H1 (cell line): ENCODE results near the gene LRP3. TPM values are rescaled to one million over a fixed set of nuclear protein-coding genes. Genes with fewer than 3 reads are reported as not detected.

Source experiments
- CTCF ChIA-PET: fragments of 300-600 bp; sonication (Branson Sonifier 250); formaldehyde crosslinking; loops from one replicate; lab custom pipeline; 2021; ENCODE audit not compliant: partially characterized antibody; lab: Charles Lee
- POLR2A ChIA-PET: fragments of 300-600 bp; sonication (Branson Sonifier 250); formaldehyde crosslinking; loops from one replicate; lab custom pipeline; 2021; ENCODE audit warnings: inconsistent platforms; ENCODE audit not compliant: partially characterized antibody; lab: Charles Lee
- DNase-seq, 2 experiments: peaks; one replicate each; pipeline versions ENCODE4 v3.0.0 to v3.0.0-alpha.2; 2010 to 2022; ENCODE audit warnings: low spot score in 2 of 2, low read depth in 1 of 2, mixed read lengths in 1 of 2
- FAIRE-seq: peaks from 2 replicates; lab custom pipeline; 2011; peaks lifted over from hg19 to GRCh38; lab: Jason Lieb, UNC
- H2AFZ ChIP-seq: 2 replicates; pipeline ENCODE4 v1.8.1; 2012; ENCODE audit warnings: low read length, inconsistent platforms
- H2AK5ac ChIP-seq: 2 replicates; pipeline ENCODE4 v1.6.1; 2013; ENCODE audit warnings: low read depth, low read length
- H2BK120ac ChIP-seq: replicated peaks from 2 replicates; pipeline ENCODE3; 2013; ENCODE audit warnings: low read depth, low read length, inconsistent platforms
- H2BK12ac ChIP-seq: 2 replicates; pipeline ENCODE4 v1.6.1; 2013; ENCODE audit warnings: low read depth, low read length
- H2BK15ac ChIP-seq: 2 replicates; pipeline ENCODE4 v1.6.1; 2013; ENCODE audit warnings: low read length
- H2BK20ac ChIP-seq: 2 replicates; pipeline ENCODE4 v1.6.1; 2013; ENCODE audit warnings: low read length
- H2BK5ac ChIP-seq: 2 replicates; pipeline ENCODE4 v1.6.1; 2013; ENCODE audit warnings: low read depth, low read length
- H3K14ac ChIP-seq: 2 replicates; pipeline ENCODE4 v1.6.1; 2013; ENCODE audit warnings: inconsistent platforms; ENCODE audit not compliant: insufficient read length
- H3K18ac ChIP-seq: 2 replicates; pipeline ENCODE4 v1.6.1; 2013; ENCODE audit warnings: low read length; ENCODE audit errors: extremely low read depth
- H3K23ac ChIP-seq: 2 replicates; pipeline ENCODE4 v1.6.1; 2013; ENCODE audit warnings: inconsistent platforms; ENCODE audit not compliant: insufficient read length
- H3K23me2 ChIP-seq: 2 replicates; pipeline ENCODE4 v1.6.1; 2013; ENCODE audit warnings: low read depth, low read length
- H3K27ac ChIP-seq: 2 replicates; pipeline ENCODE4 v1.6.1; 2011; ENCODE audit warnings: low read depth, low read length, inconsistent platforms
- H3K27me3 ChIP-seq, 4 experiments: replicated peaks in 1 of 4; 1 replicate in 1 of 4; 2 replicates in 3 of 4; pipeline versions ENCODE4 v1.6.1 to v1.8.1; 2011 to 2013; ENCODE audit warnings: low read length in 3 of 4, mild to moderate bottlenecking in 3 of 4, inconsistent platforms in 2 of 4, mixed read lengths in 2 of 4, moderate library complexity in 1 of 4; ENCODE audit not compliant: control insufficient read depth in 3 of 4, insufficient read depth in 3 of 4; ENCODE audit errors: extremely low read depth in 1 of 4
- H3K36me3 ChIP-seq, 4 experiments: 2 replicates each; pipeline versions ENCODE4 v1.6.1 to v1.8.1; 2011 to 2013; ENCODE audit warnings: mild to moderate bottlenecking in 4 of 4, low read length in 3 of 4, moderate library complexity in 2 of 4, control low read depth in 1 of 4, inconsistent platforms in 1 of 4; ENCODE audit not compliant: insufficient read depth in 4 of 4, control insufficient read depth in 2 of 4
- H3K4ac ChIP-seq: replicated peaks from 2 replicates; pipeline ENCODE3; 2013; ENCODE audit warnings: low read length, low read depth, mixed read lengths, inconsistent platforms; ENCODE audit not compliant: insufficient read length
- H3K4me1 ChIP-seq, 4 experiments: replicated peaks in 1 of 4; 1 replicate in 1 of 4; 2 replicates in 3 of 4; pipeline versions ENCODE4 v1.6.1 to v1.8.1; 2011 to 2013; ENCODE audit warnings: low read length in 3 of 4, inconsistent platforms in 2 of 4, mixed read lengths in 1 of 4; ENCODE audit not compliant: insufficient read depth in 4 of 4, control insufficient read depth in 3 of 4
- H3K4me2 ChIP-seq, 2 experiments: 2 replicates each; pipeline versions ENCODE4 v1.6.1 to v1.8.1; 2011 to 2013; ENCODE audit warnings: low read depth in 2 of 2, low read length in 2 of 2, control low read depth in 1 of 2, inconsistent platforms in 1 of 2, mild to moderate bottlenecking in 1 of 2; ENCODE audit not compliant: insufficient read depth in 1 of 2
- H3K4me3 ChIP-seq, 4 experiments: fragments of 200-600, 300-600 bp in 1 of 4; sonication (generic), shearing (Covaris generic), sonication (Bioruptor Twin) in 1 of 4; 2 replicates each; pipeline versions ENCODE4 v1.5.1 to v1.8.1; 2011 to 2016; ENCODE audit warnings: low read length in 4 of 4, low read depth in 3 of 4, control low read depth in 2 of 4, inconsistent platforms in 2 of 4, mild to moderate bottlenecking in 2 of 4, mixed read lengths in 1 of 4, moderate library complexity in 1 of 4; ENCODE audit not compliant: insufficient read depth in 2 of 4; ENCODE audit errors: extremely low read depth in 1 of 4
- H3K56ac ChIP-seq: replicated peaks from 2 replicates; pipeline ENCODE3; 2013; ENCODE audit warnings: low read depth, mild to moderate bottlenecking, mixed read lengths, low read length, inconsistent platforms; ENCODE audit not compliant: insufficient read length
- H3K79me1 ChIP-seq: 2 replicates; pipeline ENCODE4 v1.6.1; 2013; ENCODE audit warnings: low read depth, low read length, control low read depth
- H3K79me2 ChIP-seq, 2 experiments: 2 replicates each; pipeline versions ENCODE4 v1.6.1 to v1.8.1; 2012 to 2013; ENCODE audit warnings: low read length in 2 of 2, mild to moderate bottlenecking in 2 of 2, inconsistent platforms in 1 of 2; ENCODE audit not compliant: insufficient read depth in 2 of 2, control insufficient read depth in 1 of 2
- H3K9ac ChIP-seq, 4 experiments: replicated peaks in 1 of 4; 1 replicate in 1 of 4; 2 replicates in 3 of 4; pipeline versions ENCODE4 v1.6.1 to v1.8.1; 2011 to 2013; ENCODE audit warnings: low read depth in 3 of 4, low read length in 3 of 4, control low read depth in 2 of 4, mild to moderate bottlenecking in 2 of 4, moderate library complexity in 2 of 4, inconsistent platforms in 1 of 4; ENCODE audit errors: extremely low read depth in 1 of 4
- H3K9me3 ChIP-seq, 2 experiments: 2 replicates each; pipeline versions ENCODE4 v1.6.1 to v1.8.1; 2012 to 2013; ENCODE audit warnings: mild to moderate bottlenecking in 2 of 2, moderate library complexity in 2 of 2, control low read depth in 1 of 2, inconsistent platforms in 1 of 2, low read depth in 1 of 2, low read length in 1 of 2, mixed read lengths in 1 of 2; ENCODE audit not compliant: insufficient read depth in 2 of 2
- H4K20me1 ChIP-seq, 2 experiments: replicated peaks in 1 of 2; 2 replicates each; pipeline versions ENCODE3 to v1.8.1; 2011 to 2013; ENCODE audit warnings: inconsistent platforms in 2 of 2, low read length in 2 of 2, mild to moderate bottlenecking in 1 of 2; ENCODE audit not compliant: insufficient read depth in 2 of 2, control insufficient read depth in 1 of 2
- H4K5ac ChIP-seq: 2 replicates; pipeline ENCODE4 v1.6.1; 2013; ENCODE audit warnings: low read length, low read depth, mixed read lengths, inconsistent platforms; ENCODE audit not compliant: insufficient read length
- H4K8ac ChIP-seq: 2 replicates; pipeline ENCODE4 v1.8.0; 2013; ENCODE audit warnings: mild to moderate bottlenecking, moderate library complexity, low read length, inconsistent platforms; ENCODE audit not compliant: insufficient read depth; ENCODE audit errors: extremely low read depth
- H4K91ac ChIP-seq: replicated peaks from 2 replicates; pipeline ENCODE3; 2013; ENCODE audit warnings: low read length, mixed read lengths, inconsistent platforms; ENCODE audit not compliant: insufficient read length
- CTBP2 ChIP-seq: IDR thresholded peaks from 2 replicates; pipeline ENCODE4 v1.7.0; 2011; ENCODE audit warnings: borderline replicate concordance, mild to moderate bottlenecking, moderate library complexity, mixed read lengths, low read length; ENCODE audit not compliant: insufficient read depth, insufficient read length
- GABPA ChIP-seq: IDR thresholded peaks from 2 replicates; pipeline ENCODE4 v1.6.1; 2011; ENCODE audit warnings: mild to moderate bottlenecking, low read length, moderate library complexity, borderline replicate concordance; ENCODE audit not compliant: insufficient read depth
- RAD21 ChIP-seq, 2 experiments: IDR thresholded peaks in 1 of 2; conservative IDR thresholded peaks in 1 of 2; 2 replicates each; pipeline ENCODE4 v1.6.1; 2011; ENCODE audit warnings: low read depth in 2 of 2, low read length in 2 of 2, improper control_type of control experiment in 1 of 2, inconsistent platforms in 1 of 2, mild to moderate bottlenecking in 1 of 2, moderate library complexity in 1 of 2
- RNF2 ChIP-seq: fragments of 200-900, 300-1000 bp; sonication (generic); IDR thresholded peaks from 2 replicates; pipeline ENCODE4 v1.7.1; 2016; ENCODE audit warnings: borderline replicate concordance, low read depth, mild to moderate bottlenecking, antibody characterized with exemption, low read length; ENCODE audit not compliant: poor library complexity, severe bottlenecking; ENCODE audit errors: missing control alignments
- YY1 ChIP-seq: IDR thresholded peaks from 2 replicates; pipeline ENCODE4 v1.6.1; 2011; ENCODE audit warnings: low read depth, mild to moderate bottlenecking, low read length
- WGBS, 2 experiments: shearing (Covaris generic) in 1 of 2; methylation state at CpG; one replicate each; pipeline versions ENCODE4 v1.1.6 to v1.1.7; 2013 to 2015; ENCODE audit warnings: low lambda C conversion rate in 2 of 2, mixed read lengths in 2 of 2, inconsistent platforms in 1 of 2, low coverage in 1 of 2, missing lambda C conversion rate in 1 of 2; ENCODE audit not compliant: insufficient replicate concordance in 2 of 2, insufficient coverage in 1 of 2, insufficient read length in 1 of 2; ENCODE audit errors: extremely low coverage in 1 of 2, missing lambda C conversion rate in 1 of 2; 5-methylcytosine and 5-hydroxymethylcytosine counted together
- polyA plus RNA-seq, 7 experiments: library from polyadenylated mRNA; depleted of rRNA in 3 of 7; stranded (reverse) in 5 of 7; unstranded in 2 of 7; fragments of >200 nt in 5 of 7; fragments of 200-250 nt in 2 of 7; gene quantifications; 1 replicate in 5 of 7; 2 replicates in 1 of 7; 4 replicates in 1 of 7; pipeline versions ENCODE4 v1.2.1 to v1.2.3, GENCODE V29; 2011 to 2013; ENCODE audit warnings: missing spikeins in 2 of 7, mixed read lengths in 2 of 7
- total RNA-seq: library from RNA; stranded (reverse); fragmentation: NEBNext Ultra II Directional; extraction: Animal tissue kit (Norgen Biotek cat#: 25700); gene quantifications from 2 replicates; pipeline ENCODE4 v1.2.1, GENCODE V29; 2021
- TF ChIP-seq, protein P1 (sequence below), 3 experiments: IDR thresholded peaks; 1 replicate in 2 of 3; 2 replicates in 1 of 3; pipeline versions ENCODE4 v1.5.1 to v1.6.1; 2011; ENCODE audit warnings: low read length in 3 of 3, mild to moderate bottlenecking in 3 of 3, inconsistent platforms in 2 of 3, low read depth in 1 of 3, moderate library complexity in 1 of 3; ENCODE audit not compliant: insufficient read depth in 1 of 3; ENCODE audit errors: control extremely low read depth in 1 of 3

The LRP3 gene
- total and polyA plus RNA-seq, 2 of the 8 experiments (the other 6 are each of a cell fraction or from before 2014, with no cell fraction given) = 30.3 to 33.7 TPM

DNA sequence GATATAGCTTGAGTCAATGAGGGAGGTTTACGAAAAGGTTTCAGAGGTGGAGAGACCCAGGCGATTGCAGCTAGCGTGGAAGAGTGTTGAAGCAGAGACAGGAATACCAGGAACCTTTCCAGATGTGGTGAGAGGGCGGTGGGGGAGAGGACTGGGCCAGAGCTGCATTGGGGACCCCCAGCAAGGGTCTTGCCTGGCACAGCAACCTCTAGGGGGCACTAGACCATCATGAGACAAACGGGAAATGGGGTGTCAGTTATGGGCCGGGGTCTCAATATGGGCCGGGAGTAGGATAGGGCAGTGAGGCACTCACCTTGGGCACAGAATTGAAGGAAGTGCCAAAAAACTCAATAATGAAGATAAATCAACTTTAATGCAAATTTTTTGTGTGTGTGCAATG, 2.1 kb upstream of the LRP3 start:
- H3K9ac ChIP-seq = no peak overlapping the region
- no peak overlapping the region for H2AK5ac ChIP-seq
- CTCF ChIA-PET = interaction anchor here (0.6 to 2.8 kb wide), 28 partner anchors 9 to 388 kb away, joined by 3 to 15 read pairs (median 3); no protein-coding TSS in a partner anchor
- no peak overlapping the region for H2BK5ac ChIP-seq
- no peak overlapping the region for H3K56ac ChIP-seq
- peaks cover 3% of the 10 kb centered on the region; the same call in 1 of the 2 replicates for H3K23me2 ChIP-seq
- peaks cover 0 to 23% (median 10%) of the 10 kb centered on the region in 4 experiments; a peak in 5 of 7 replicates for H3K27me3 ChIP-seq
- H3K4me2 ChIP-seq = no peak overlapping the region
- no peak overlapping the region for H4K91ac ChIP-seq
- H3K27ac ChIP-seq = no peak overlapping the region
- no peak overlapping the region for H2BK120ac ChIP-seq
- no peak overlapping the region for H4K5ac ChIP-seq
- H3K18ac ChIP-seq = no peak overlapping the region
- H3K4me3 ChIP-seq = no peak overlapping the region
- no peaks in the 10 kb centered on the region for H3K36me3 ChIP-seq
- no peak overlapping the region for H2AFZ ChIP-seq
- WGBS, 2 experiments = 82% methylated on average over 7 of the region's 7 CpGs; no CpG with 5 or more reads in 1 of the 2 experiments
- no peak overlapping the region for H3K14ac ChIP-seq
- POLR2A ChIA-PET = interaction anchor here (1.0 kb wide), 1 partner anchor 11 kb away, joined by 3 read pairs; no protein-coding TSS in a partner anchor
- TF ChIP-seq RNF2 = no peak
- TF ChIP-seq RAD21 (IDR thresholded peaks at IDR 0.05 in 1 of 2, conservative IDR thresholded peaks at IDR 0.05 in 1 of 2; ENCODE audit: low read depth in 2 of 2, low read length in 2 of 2) = peak; percentile 60 to 66
- TF ChIP-seq CTBP2 = peak; percentile 50
- peak; percentile 46; the same call in 1 of the 2 replicates for TF ChIP-seq YY1
- no peak; the same call in 1 of the 2 replicates for TF ChIP-seq GABPA
- TF ChIP-seq, protein P1, sequence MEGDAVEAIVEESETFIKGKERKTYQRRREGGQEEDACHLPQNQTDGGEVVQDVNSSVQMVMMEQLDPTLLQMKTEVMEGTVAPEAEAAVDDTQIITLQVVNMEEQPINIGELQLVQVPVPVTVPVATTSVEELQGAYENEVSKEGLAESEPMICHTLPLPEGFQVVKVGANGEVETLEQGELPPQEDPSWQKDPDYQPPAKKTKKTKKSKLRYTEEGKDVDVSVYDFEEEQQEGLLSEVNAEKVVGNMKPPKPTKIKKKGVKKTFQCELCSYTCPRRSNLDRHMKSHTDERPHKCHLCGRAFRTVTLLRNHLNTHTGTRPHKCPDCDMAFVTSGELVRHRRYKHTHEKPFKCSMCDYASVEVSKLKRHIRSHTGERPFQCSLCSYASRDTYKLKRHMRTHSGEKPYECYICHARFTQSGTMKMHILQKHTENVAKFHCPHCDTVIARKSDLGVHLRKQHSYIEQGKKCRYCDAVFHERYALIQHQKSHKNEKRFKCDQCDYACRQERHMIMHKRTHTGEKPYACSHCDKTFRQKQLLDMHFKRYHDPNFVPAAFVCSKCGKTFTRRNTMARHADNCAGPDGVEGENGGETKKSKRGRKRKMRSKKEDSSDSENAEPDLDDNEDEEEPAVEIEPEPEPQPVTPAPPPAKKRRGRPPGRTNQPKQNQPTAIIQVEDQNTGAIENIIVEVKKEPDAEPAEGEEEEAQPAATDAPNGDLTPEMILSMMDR (IDR thresholded peaks at IDR 0.05; ENCODE audit: control extremely low read depth in 1 of 3, insufficient read depth in 1 of 3, low read depth in 1 of 3, low read length in 3 of 3) = peak; percentile 64 to 77 (median 68)
- no peak overlapping the region for H2BK15ac ChIP-seq
- H3K23ac ChIP-seq = no peak overlapping the region
- H3K9me3 ChIP-seq = no peaks in the 10 kb centered on the region
- H3K79me2 ChIP-seq = no peaks in the 10 kb centered on the region
- H4K20me1 ChIP-seq = peaks cover 0 to 2% of the 10 kb centered on the region in 2 experiments
- no peak overlapping the region for H4K8ac ChIP-seq
- peaks cover 0 to 5% (median 2%) of the 10 kb centered on the region in 4 experiments; a peak in 6 of 7 replicates for H3K4me1 ChIP-seq
- H3K4ac ChIP-seq = no peak overlapping the region
- H2BK12ac ChIP-seq = no peak overlapping the region
- FAIRE-seq (no peak), DNase-seq (peak in 1 of 2 experiments; percentile 74)
- H3K79me1 ChIP-seq = peaks cover 3% of the 10 kb centered on the region; the same call in 1 of the 2 replicates
- no peak overlapping the region for H2BK20ac ChIP-seq
